ENCODE measurements around the gene PPP1R9A.

PPP1R9A gene

DNA sequence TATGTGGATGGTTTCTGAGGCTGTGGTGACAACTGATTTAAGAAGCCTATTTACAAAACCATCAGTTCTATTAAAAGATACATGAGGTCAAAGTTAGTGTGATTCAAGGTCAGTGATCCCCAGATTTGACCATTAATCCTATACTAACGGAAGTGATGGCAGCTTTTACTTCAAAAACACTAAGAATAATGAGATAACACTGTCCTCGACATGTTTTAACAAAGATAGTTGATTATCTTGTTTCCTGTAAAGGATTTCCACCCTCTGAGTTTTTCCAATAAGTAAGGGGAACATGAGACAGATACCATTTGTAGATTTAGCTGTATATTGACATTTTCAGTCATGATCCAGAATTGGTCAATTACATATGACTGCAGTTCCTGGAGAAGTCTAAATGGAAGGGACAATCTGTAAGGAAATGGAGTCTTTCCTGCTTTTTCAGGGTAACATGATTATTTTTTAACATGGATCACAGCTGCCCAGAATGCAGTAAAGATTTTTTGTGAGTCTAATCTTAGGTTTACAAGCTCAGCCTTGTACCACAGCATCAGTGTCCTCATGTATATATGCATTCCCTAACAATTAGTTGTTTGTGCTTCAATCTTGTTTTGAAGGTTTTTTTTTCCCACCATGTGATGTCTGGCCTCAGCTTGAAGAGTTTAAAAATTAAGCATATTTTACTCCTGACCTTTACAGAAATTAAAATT is 188.0 kb downstream of the PPP1R9A start:
- DNase-seq (ENCODE audit: low read depth in 2 of 2, low spot score in 1 of 2) = no peak

- DNase-seq (ENCODE audit: low read depth in 2 of 2, low spot score in 1 of 2) = no peak
Observed at GRCh38 chr7:95095966-95096540, 188.7 kb downstream of the PPP1R9A start.

GRCh38 chr7:95097291-95097690 is 189.9 kb downstream of the PPP1R9A start:
- DNase-seq (ENCODE audit: low read depth in 2 of 2, low spot score in 1 of 2) = no peak

DNA sequence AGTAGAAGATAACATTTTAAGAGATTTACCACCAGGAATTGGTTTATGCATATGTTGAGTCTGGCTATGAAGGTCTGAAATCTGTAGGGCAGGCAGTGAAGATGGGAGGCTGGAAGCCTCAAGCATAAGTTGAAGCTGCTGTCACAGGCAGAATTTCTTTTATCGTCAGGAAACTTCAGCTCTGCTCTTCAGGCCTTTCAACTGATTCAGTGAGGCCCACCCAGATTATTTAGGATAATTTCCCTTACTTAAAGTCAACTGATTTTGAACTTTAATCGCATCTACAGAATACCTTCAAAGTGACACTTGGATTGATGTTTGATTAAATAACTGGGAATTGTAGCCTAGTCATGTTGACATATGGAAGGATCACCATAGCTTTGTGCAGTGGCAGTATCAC is 190.5 kb downstream of the PPP1R9A start:
- no peak for DNase-seq (ENCODE audit: low read depth in 2 of 2, low spot score in 1 of 2)

- no peak for DNase-seq (ENCODE audit: low read depth in 2 of 2, low spot score in 1 of 2)
Observed at GRCh38 chr7:95099106-95099505, 191.7 kb downstream of the PPP1R9A start.

GRCh38 chr7:95101422-95101821 is 194.0 kb downstream of the PPP1R9A start:
- DNase-seq (ENCODE audit: low read depth in 2 of 2, low spot score in 1 of 2) = no peak

DNA sequence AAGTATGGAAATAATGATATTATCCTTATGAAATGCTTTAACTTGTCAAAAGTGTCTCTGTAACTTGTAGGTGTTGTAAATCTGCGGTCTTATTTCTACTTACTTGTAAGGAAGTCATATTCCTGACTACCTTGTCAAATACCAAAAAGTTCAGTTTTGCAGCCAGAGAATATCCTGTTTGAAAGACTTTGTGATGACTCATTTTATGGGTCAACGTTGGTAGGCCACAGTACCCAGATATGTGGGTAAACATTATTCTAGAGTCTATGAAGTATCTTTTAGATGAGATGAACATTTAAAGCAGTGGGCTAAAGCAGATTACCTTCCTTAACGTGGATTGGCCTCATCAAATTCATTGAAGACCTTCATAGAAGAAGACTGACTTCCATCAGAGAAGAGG is 195.3 kb downstream of the PPP1R9A start:
- DNase-seq (ENCODE audit: low read depth in 2 of 2, low spot score in 1 of 2) = no peak

DNA sequence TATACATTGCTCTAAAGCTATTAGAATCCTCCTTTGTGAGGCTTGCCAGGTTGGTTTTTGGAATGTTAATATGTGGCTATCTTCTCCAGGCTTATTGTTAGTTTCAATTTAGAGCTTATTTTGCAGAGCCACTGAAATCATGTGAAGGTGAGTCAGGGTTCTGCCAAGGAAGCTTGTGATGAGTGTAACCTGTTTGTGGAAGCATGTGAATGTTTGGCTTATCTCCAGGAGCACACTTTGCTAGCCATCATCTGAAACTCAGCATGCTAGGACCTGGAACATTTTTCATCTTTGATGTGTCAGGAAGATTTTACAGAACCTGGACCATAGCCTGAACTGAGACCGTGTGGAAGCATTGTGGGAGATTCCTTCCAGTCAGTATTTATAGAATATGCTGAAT is 197.3 kb downstream of the PPP1R9A start:
- DNase-seq (ENCODE audit: low read depth in 2 of 2, low spot score in 1 of 2) = no peak

GRCh38 chr7:95105627-95106026 is 198.2 kb downstream of the PPP1R9A start:
- no peak for DNase-seq (ENCODE audit: low read depth in 2 of 2, low spot score in 1 of 2)

DNA sequence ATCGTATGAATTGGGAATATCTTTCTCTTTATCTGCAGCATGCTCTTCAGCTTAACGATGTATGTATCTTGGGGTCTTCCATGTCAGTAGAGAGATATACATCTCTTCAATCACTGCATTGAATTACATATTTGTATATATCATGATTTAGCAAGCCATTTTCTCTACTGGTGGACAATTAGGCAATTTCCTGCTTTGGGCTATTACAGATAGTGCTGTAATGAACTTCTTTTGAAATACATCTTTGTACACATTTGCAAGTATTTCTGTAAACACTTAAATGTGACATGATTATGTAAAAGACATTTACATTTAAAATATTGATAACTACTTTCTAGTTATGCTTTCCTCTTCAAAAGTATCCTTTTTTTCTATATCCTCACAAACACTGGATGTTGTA is 199.0 kb downstream of the PPP1R9A start:
- no peak for DNase-seq (ENCODE audit: low read depth in 2 of 2, low spot score in 1 of 2)

DNA sequence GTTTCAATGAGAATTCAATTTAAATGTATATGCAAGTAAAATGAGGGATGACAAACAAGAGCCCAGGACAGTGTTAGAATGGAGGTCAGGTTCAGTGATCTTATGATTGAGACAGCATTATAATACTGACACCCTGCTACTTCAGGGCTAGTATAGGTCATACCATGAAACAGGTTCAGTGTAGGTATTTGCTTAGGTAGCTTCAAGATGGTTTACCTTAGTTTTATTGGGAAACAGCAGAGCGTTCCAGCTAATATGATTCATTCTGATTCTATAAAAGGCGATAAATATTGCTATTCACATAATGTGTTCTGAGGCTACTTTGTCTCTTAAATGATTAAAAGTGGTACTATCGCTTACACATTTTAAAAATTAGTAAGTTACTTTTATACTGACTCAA is 203.3 kb downstream of the PPP1R9A start:
- no peak for DNase-seq (ENCODE audit: low read depth in 2 of 2, low spot score in 1 of 2)

DNA sequence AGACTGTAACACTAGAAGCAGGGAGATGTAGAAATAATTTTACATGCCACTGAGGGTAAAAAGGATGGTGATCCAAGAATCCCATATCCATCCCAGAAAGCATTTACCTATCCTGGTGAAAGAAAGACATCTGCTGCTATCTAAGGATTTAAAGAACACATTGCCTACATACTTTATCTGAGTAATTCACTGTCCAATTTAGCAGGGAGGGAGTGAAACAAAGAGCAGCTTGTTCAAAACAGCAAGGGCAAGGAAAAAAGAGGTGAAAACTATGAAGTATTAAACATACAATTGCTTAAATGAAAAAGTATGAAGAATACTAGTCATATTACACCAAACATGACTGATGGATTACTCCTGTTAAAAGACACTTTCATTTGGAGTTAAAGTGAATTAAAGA is 206.2 kb downstream of the PPP1R9A start:
- DNase-seq (ENCODE audit: low read depth in 2 of 2, low spot score in 1 of 2) = no peak

GRCh38 chr7:95126053-95126709 is 218.8 kb downstream of the PPP1R9A start:
- no peak for DNase-seq (ENCODE audit: low read depth in 2 of 2, low spot score in 1 of 2)

- no peak for DNase-seq (ENCODE audit: low read depth in 2 of 2, low spot score in 1 of 2)
Observed at GRCh38 chr7:95132500-95132899, 225.1 kb downstream of the PPP1R9A start.

- no peak for DNase-seq (ENCODE audit: low read depth in 2 of 2, low spot score in 1 of 2)
Observed at GRCh38 chr7:95139922-95140321, 232.5 kb downstream of the PPP1R9A start.

- no peak for DNase-seq (ENCODE audit: low read depth in 2 of 2, low spot score in 1 of 2)
Observed at GRCh38 chr7:95141755-95142154, 234.4 kb downstream of the PPP1R9A start.

DNA sequence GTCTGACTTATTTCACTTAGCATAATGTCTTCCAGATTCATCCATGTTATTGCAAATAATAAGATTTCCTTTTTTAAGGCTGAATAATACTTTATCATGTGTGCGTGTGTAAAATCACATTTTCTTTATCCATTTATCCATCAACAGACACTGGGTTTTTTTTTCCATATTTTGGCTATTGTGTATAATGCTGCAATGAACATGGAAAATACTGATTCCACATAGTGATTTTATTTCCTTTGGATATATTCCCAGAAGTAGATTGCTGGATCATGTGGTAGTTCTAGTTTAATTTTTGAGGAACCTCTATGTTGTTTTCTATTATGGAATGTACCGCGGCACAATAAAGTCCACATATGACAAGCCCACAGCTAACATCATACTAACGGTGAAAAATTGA is 236.9 kb downstream of the PPP1R9A start:
- DNase-seq (ENCODE audit: low read depth in 2 of 2, low spot score in 1 of 2) = no peak

- no peak for DNase-seq (ENCODE audit: low read depth in 2 of 2, low spot score in 1 of 2)
Observed at GRCh38 chr7:95155965-95156364, 248.6 kb downstream of the PPP1R9A start.

DNA sequence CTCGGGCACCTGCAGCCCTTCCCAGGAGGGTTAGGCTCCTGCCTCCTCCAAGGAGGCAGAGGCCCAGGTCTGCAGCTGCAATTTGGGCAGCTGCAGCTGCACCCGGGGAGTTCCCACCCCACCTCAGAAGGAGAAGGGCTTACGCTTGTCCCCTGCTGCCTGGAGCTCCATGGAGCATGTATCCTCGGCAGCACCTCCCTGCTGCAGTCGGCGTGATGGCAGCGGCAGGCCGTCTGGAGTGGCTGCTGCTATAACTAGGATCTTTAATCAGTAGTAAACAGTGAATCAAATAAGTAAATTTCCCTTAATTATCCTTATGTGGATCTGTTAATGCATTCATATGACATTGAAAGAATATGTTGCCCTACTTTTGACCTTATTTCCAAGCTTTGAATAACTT is 250.0 kb downstream of the PPP1R9A start:
- no peak for DNase-seq (ENCODE audit: low read depth in 2 of 2, low spot score in 1 of 2)

- DNase-seq (ENCODE audit: low read depth in 2 of 2, low spot score in 1 of 2) = no peak
Observed at GRCh38 chr7:95169678-95170077, 262.3 kb downstream of the PPP1R9A start.

DNA sequence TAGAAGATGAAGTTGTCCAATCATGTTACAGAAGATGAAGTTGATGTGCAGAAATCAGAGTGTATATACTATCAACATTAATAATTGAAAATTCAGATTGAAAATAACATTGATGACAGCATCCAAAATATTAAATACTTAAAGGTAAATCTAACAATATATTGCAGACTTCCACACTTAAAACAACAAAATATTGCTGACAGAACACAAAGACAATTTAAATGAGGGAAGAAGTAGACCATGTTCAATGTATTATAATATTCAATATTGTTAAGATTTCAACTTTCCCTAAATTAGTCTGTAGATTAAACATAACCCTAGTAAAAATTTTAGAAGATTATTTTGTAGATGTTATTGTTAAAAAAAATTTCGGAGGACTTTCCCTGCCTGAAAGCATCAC is 265.0 kb downstream of the PPP1R9A start:
- DNase-seq (ENCODE audit: low read depth in 2 of 2, low spot score in 1 of 2) = no peak

DNA sequence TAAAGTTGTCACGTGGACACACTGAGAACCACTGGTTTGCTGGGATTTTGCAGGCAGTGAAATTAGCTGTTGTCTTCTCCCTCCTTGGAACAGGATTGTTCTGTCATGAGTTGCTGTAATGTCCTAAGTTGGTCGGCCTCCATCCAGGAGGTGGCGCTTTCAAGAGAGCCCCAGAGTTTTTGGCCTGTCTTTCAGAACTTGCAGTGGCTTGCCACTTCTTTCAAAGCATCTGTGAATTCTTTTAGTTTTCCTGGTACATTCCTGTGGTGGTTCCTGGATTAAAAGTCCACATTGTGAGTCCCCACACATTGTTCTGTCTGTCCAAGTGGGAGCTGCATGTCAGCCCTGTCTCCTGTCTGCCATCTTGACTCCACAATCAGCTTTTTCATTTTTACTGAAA is 283.1 kb downstream of the PPP1R9A start:
- no peak for DNase-seq (ENCODE audit: low read depth in 2 of 2, low spot score in 1 of 2)

DNA sequence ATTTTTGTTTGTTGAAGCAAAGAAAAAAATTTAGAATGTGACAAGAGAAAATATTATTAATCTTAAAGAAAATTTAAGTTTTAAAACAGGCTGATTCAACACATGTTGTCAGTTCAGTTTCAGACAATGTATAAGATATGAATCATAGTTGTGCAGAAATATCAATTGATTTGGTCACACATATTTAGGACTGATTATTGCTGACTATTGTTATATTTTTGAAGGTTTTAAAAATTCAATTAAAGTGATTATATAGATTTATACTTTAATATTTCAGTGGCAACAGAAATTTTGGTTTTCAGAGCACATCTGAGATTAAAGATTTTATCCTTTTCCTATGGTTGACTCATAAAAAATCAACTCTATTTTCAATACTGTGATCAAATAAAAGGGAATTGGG is 284.4 kb downstream of the PPP1R9A start:
- no peak for DNase-seq (ENCODE audit: low read depth in 2 of 2, low spot score in 1 of 2)
